ENCODE measurements around the gene LAMB4.

Gene LAMB4

DNA sequence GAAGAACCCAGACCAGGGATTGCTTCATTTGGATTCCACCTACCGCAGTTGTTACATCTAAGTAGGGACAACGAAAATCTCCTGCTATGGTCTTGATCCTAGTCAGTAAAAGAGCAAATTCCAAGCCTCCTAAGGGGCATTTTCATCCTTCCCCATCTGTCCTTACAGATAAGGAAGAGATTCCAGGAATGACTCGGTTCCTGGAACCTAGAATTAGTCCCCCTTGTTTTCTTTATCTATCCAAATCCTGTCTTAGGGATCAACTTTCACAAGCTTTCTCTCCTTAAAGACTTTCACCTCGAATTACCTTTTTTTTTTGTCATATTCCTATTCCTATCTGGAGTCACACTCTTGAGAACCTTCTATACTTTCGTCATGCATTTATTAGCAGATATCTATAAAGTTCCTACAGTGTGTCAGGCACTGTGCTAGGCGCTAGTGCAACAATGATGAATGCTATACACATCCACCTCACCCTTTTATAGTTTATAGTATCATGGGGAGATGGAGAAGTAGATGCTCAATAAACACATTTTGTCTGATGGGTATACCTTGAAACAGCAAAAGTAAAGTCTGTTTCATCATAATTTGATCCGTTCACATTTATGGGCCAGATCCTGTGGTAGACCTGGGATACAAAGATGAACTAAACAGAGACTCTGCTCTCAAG is 39.2 kb downstream of the LAMB4 start:
- no peak for DNase-seq

DNA sequence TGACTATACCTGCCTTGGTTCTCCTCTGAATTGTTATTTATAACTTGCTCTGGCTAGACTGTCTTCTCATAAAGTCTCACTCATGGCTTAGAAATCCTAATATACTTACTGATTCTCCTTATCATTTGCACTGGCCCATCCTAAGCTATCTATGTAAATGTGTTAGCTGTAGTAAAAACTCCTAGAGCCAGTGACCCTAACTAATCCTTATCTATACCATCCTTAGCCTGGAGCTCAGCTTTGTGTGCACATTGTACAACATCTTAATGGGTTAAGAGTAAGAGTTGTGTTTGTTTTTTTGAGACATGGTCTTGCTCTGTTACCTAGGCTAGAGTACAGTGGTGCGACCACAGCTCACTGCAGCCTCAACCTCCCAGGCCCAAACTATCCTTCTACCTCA is 40.8 kb downstream of the LAMB4 start:
- DNase-seq, result no peak
- Histone ChIP-seq H3K36me3 (no peaks in the 10 kb centered on the region), H3K4me1 (no peaks in the 10 kb centered on the region), H3K9me3 (no peaks in the 10 kb centered on the region), H3K27me3 (no peaks in the 10 kb centered on the region), H3K4me3 (ENCODE audit: low read depth, low read length) (no peak overlapping the region)
- TF ChIP-seq, protein P1, sequence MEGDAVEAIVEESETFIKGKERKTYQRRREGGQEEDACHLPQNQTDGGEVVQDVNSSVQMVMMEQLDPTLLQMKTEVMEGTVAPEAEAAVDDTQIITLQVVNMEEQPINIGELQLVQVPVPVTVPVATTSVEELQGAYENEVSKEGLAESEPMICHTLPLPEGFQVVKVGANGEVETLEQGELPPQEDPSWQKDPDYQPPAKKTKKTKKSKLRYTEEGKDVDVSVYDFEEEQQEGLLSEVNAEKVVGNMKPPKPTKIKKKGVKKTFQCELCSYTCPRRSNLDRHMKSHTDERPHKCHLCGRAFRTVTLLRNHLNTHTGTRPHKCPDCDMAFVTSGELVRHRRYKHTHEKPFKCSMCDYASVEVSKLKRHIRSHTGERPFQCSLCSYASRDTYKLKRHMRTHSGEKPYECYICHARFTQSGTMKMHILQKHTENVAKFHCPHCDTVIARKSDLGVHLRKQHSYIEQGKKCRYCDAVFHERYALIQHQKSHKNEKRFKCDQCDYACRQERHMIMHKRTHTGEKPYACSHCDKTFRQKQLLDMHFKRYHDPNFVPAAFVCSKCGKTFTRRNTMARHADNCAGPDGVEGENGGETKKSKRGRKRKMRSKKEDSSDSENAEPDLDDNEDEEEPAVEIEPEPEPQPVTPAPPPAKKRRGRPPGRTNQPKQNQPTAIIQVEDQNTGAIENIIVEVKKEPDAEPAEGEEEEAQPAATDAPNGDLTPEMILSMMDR (IDR thresholded peaks at IDR 0.05; ENCODE audit: low read depth, low read length), result no peak

More for the DNA sequence above, 39.2 kb downstream of the LAMB4 start:
- H3K36me3 ChIP-seq, result no peaks in the 10 kb centered on the region
- H3K4me3 ChIP-seq (ENCODE audit: low read depth, low read length), result no peak overlapping the region
- H3K4me1 ChIP-seq, result peaks cover 4% of the 10 kb centered on the region
- no peaks in the 10 kb centered on the region for H3K27me3 ChIP-seq
- TF ChIP-seq, protein P1 (IDR thresholded peaks at IDR 0.05; ENCODE audit: low read depth, low read length), result no peak
- no peaks in the 10 kb centered on the region for H3K9me3 ChIP-seq

DNA sequence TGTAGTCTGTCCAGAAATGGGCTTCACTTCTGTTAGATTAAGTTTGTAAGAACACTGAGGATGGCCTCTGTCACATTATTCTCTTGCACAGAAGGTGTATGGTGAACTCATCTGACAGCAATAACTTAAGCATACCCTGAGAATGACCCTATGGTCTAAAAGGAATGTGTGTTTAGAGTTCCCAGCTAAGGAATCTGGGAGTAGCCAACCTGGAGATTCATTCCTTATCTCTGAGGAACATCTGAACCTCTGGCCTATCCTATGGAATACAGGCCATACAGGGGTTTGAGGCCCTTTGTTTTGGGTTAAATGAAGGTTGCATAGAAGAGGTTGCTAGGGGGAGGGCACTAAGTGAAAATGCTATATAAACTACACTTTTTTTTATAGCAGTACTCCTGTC is 41.4 kb downstream of the LAMB4 start:
- no peaks in the 10 kb centered on the region for H3K27me3 ChIP-seq

DNA sequence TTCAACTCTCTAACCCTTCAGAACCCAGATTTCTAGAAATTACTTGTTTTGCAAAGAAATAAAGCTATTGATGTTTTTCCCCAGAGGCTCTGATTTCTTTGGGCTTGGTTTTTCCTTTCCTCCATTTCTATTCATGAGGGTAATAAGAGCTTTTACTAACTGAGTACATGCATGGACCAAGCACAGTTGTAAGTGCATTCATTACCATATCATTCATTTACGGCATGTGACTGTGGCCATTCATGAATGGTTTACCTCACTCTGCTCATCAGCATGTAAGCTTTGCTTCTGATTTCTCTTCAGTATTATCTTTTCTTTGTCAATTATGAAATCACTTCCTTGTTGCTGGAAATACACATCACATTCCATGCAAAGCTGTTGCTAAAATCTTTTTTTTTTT is 42.4 kb downstream of the LAMB4 start:
- DNase-seq, result no peak
- no peaks in the 10 kb centered on the region for H3K9me3 ChIP-seq
- H3K36me3 ChIP-seq, result no peaks in the 10 kb centered on the region
- no peak overlapping the region for H3K4me3 ChIP-seq (ENCODE audit: low read depth, low read length)
- H3K27me3 ChIP-seq, result no peaks in the 10 kb centered on the region
- TF ChIP-seq, protein P1 (IDR thresholded peaks at IDR 0.05; ENCODE audit: low read depth, low read length), result no peak
- H3K4me1 ChIP-seq, result no peaks in the 10 kb centered on the region

More for the DNA sequence above, 41.4 kb downstream of the LAMB4 start:
- Histone ChIP-seq H3K4me3 (ENCODE audit: low read depth, low read length) (no peak overlapping the region), H3K4me1 (no peaks in the 10 kb centered on the region), H3K9me3 (no peaks in the 10 kb centered on the region), H3K36me3 (no peaks in the 10 kb centered on the region)
- TF ChIP-seq, protein P1 (IDR thresholded peaks at IDR 0.05; ENCODE audit: low read depth, low read length), result no peak
- no peak for DNase-seq

DNA sequence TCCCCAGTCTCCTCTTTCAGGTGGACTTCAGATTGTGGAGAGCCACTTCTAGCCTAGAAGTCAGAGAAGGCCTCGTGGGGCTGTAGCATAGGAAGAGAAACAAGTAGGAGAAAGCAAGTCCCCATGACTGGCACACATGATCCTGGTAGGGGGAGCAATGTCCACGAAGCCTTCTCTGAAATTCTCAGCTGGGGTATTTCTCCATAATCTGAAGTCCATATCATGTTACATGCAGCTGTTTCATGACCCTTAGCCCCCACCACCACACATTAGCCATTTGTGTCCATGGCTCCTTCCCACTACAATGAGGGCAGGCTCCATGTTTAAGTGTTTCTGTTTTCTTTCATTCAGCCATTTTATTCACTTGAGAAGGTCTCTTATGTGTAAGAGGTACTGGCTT is 43.2 kb downstream of the LAMB4 start:
- H3K9me3 ChIP-seq, result no peaks in the 10 kb centered on the region
- no peak overlapping the region for H3K4me3 ChIP-seq (ENCODE audit: low read depth, low read length)
- no peaks in the 10 kb centered on the region for H3K4me1 ChIP-seq
- H3K27me3 ChIP-seq, result no peaks in the 10 kb centered on the region
- no peak for DNase-seq
- TF ChIP-seq, protein P1 (IDR thresholded peaks at IDR 0.05; ENCODE audit: low read depth, low read length), result no peak
- no peaks in the 10 kb centered on the region for H3K36me3 ChIP-seq

DNA sequence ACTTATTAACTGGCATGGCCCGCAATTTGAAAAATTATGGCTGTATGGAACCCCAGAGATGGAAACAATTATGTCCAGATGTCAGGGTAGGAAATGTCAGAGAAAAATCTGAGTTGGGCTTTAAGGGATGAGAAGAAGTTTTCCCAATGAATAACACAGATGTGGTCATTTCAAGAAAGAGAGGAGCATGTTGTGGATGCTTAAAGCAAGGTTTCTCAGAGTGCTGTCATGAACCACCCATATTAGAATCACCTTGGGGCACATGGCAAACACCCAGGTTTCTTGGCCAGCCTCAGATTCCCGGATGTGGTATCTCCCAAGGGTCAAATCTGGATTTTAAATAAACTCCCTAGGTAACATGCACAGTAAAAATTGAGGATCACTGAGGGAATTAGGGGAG is 43.6 kb downstream of the LAMB4 start:
- no peak overlapping the region for H3K4me3 ChIP-seq (ENCODE audit: low read depth, low read length)
- no peaks in the 10 kb centered on the region for H3K9me3 ChIP-seq
- no peaks in the 10 kb centered on the region for H3K36me3 ChIP-seq
- no peaks in the 10 kb centered on the region for H3K27me3 ChIP-seq
- H3K4me1 ChIP-seq, result no peaks in the 10 kb centered on the region
- TF ChIP-seq, protein P1 (IDR thresholded peaks at IDR 0.05; ENCODE audit: low read depth, low read length), result no peak
- no peak for DNase-seq
